Endothelial cell of umbilical vein (primary cell): ENCODE data around the gene TENT5C. TPM values are rescaled to one million over a fixed set of nuclear protein-coding genes. Genes with fewer than 3 reads are reported as not detected.
A peak's percentile ranks its signal among the peaks of the same experiment; 100 is the strongest.

Experiments
- BruUV-seq: library from RNA; stranded (reverse); fragments of 400-500 nt; replicated peaks from 2 replicates; lab custom pipeline; 2021; lab: Mats Ljungman, UMichigan
- CTCF ChIA-PET: fragments of 300-600, 350-600 bp; sonication (Branson Sonifier 250); formaldehyde crosslinking; loops from one replicate; lab custom pipeline; 2021; ENCODE audit warnings: antibody characterized with exemption, inconsistent platforms; lab: Charles Lee
- POLR2A ChIA-PET: fragments of 300-600, 350-600 bp; sonication (Branson Sonifier 250); formaldehyde crosslinking; loops from one replicate; lab custom pipeline; 2021; ENCODE audit warnings: antibody characterized with exemption, inconsistent platforms; lab: Charles Lee
- DNase-seq: peaks from one replicate; pipeline ENCODE4 v3.0.0-alpha.2; 2011; ENCODE audit warnings: low read depth, low spot score
- FAIRE-seq: peaks from 2 replicates; lab custom pipeline; 2011; peaks lifted over from hg19 to GRCh38; lab: Jason Lieb, UNC
- H2AFZ ChIP-seq: 2 replicates; pipeline ENCODE4 v1.6.0; 2012; ENCODE audit warnings: low read depth, low read length, control low read depth, inconsistent platforms
- H3K27ac ChIP-seq: 2 replicates; pipeline ENCODE4 v1.5.1; 2011; ENCODE audit warnings: low read depth, mild to moderate bottlenecking, control low read depth, low read length, moderate library complexity; ENCODE audit not compliant: insufficient read depth
- H3K27me3 ChIP-seq, 2 experiments: 2 replicates each; pipeline versions ENCODE4 v1.6.0 to v1.6.1; 2011; ENCODE audit warnings: low read length in 2 of 2, mixed read lengths in 1 of 2; ENCODE audit not compliant: control insufficient read depth in 2 of 2, insufficient read depth in 2 of 2
- H3K36me3 ChIP-seq, 2 experiments: 2 replicates in 1 of 2; 3 replicates in 1 of 2; pipeline ENCODE4 v1.5.1; 2011; ENCODE audit warnings: low read length in 2 of 2, mild to moderate bottlenecking in 1 of 2, moderate library complexity in 1 of 2; ENCODE audit not compliant: control insufficient read depth in 2 of 2, insufficient read depth in 2 of 2; ENCODE audit errors: extremely low read depth in 1 of 2
- H3K4me1 ChIP-seq: 3 replicates; pipeline ENCODE4 v1.5.1; 2011; ENCODE audit warnings: mild to moderate bottlenecking, low read length; ENCODE audit not compliant: control insufficient read depth, insufficient read depth; ENCODE audit errors: extremely low read depth
- H3K4me2 ChIP-seq: 2 replicates; pipeline ENCODE4 v1.6.1; 2011; ENCODE audit warnings: low read length, control low read depth, mixed read lengths; ENCODE audit not compliant: insufficient read depth
- H3K4me3 ChIP-seq, 3 experiments: fragments of 200-600 bp in 1 of 3; sonication (generic), shearing (Covaris generic) in 1 of 3; replicated peaks in 1 of 3; 2 replicates each; pipeline ENCODE4 v1.5.1; 2011 to 2016; ENCODE audit warnings: control low read depth in 3 of 3, low read length in 3 of 3, mild to moderate bottlenecking in 2 of 3, inconsistent platforms in 1 of 3, low read depth in 1 of 3, moderate library complexity in 1 of 3; ENCODE audit not compliant: insufficient read depth in 1 of 3
- H3K79me2 ChIP-seq: 2 replicates; pipeline ENCODE4 v1.6.0; 2012; ENCODE audit warnings: low read length, inconsistent platforms; ENCODE audit not compliant: control insufficient read depth, insufficient read depth
- H3K9ac ChIP-seq: replicated peaks from 2 replicates; pipeline ENCODE3; 2011; ENCODE audit warnings: low read length, control low read depth; ENCODE audit not compliant: insufficient read depth; ENCODE audit errors: extremely low read depth
- H3K9me1 ChIP-seq: replicated peaks from 3 replicates; pipeline ENCODE4 v1.6.0; 2011; ENCODE audit warnings: mild to moderate bottlenecking, low read length; ENCODE audit not compliant: control insufficient read depth, insufficient read depth; ENCODE audit errors: extremely low read depth
- H3K9me3 ChIP-seq: replicated peaks from 2 replicates; pipeline ENCODE4 v1.5.1; 2012; ENCODE audit warnings: low read length, inconsistent platforms; ENCODE audit not compliant: control insufficient read depth, insufficient read depth
- H4K20me1 ChIP-seq: replicated peaks from 2 replicates; pipeline ENCODE3; 2011; ENCODE audit warnings: mild to moderate bottlenecking, low read length; ENCODE audit not compliant: control insufficient read depth, insufficient read depth; ENCODE audit errors: extremely low read depth
- EZH2 ChIP-seq: IDR thresholded peaks from 2 replicates; pipeline ENCODE4 v1.6.1; 2012; ENCODE audit warnings: borderline replicate concordance, low read depth, mild to moderate bottlenecking, moderate library complexity, low read length, inconsistent platforms; ENCODE audit not compliant: severe bottlenecking
- FOS ChIP-seq: IDR thresholded peaks from 2 replicates; pipeline ENCODE4 v1.6.1; 2011; ENCODE audit warnings: mild to moderate bottlenecking, low read length, moderate library complexity, borderline replicate concordance; ENCODE audit not compliant: insufficient read depth
- GATA2 ChIP-seq: IDR thresholded peaks from 2 replicates; pipeline ENCODE4 v1.7.0; 2011; ENCODE audit warnings: low read depth, mild to moderate bottlenecking, moderate library complexity, mixed read lengths, low read length; ENCODE audit not compliant: insufficient read length, insufficient read depth
- JUN ChIP-seq: IDR thresholded peaks from 2 replicates; pipeline ENCODE4 v1.6.1; 2011; ENCODE audit warnings: borderline replicate concordance, low read depth; ENCODE audit not compliant: insufficient read length, insufficient read depth
- MYC ChIP-seq: IDR thresholded peaks from one replicate; pipeline ENCODE4 v1.6.1; 2011; ENCODE audit warnings: mild to moderate bottlenecking, low read depth, low read length
- POLR2A ChIP-seq: IDR thresholded peaks from 2 replicates; pipeline ENCODE4 v1.6.1; 2012; ENCODE audit warnings: low read depth, mild to moderate bottlenecking, control low read depth, low read length
- POLR2AphosphoS5 ChIP-seq: IDR thresholded peaks from 2 replicates; pipeline ENCODE4 v1.6.1; 2012; ENCODE audit warnings: low read depth, mild to moderate bottlenecking, control low read depth, low read length, moderate library complexity; ENCODE audit not compliant: insufficient read depth
- dilution Hi-C: fragments of 300-500 bp; cut with MboI; formaldehyde crosslinking; loops from one replicate; pipeline ENCODE4 v1.15.0; 2019; ENCODE audit warnings: low sequenced_read_pairs; ENCODE audit not compliant: extremely low pct_ligation_motif_present
- intact Hi-C: fragments of 100-400 bp; cut with micrococcal nuclease; formaldehyde crosslinking; loops from one replicate; pipeline ENCODE4 v1.10.0; 2022
- polyA plus RNA-seq, 4 experiments: library from polyadenylated mRNA; depleted of rRNA in 3 of 4; stranded (reverse) in 3 of 4; unstranded in 1 of 4; fragments of >200 nt; gene quantifications; 2 replicates each; pipeline versions ENCODE4 v1.2.1 to v1.2.3, GENCODE V29; 2011 to 2012; ENCODE audit warnings: missing spikeins in 1 of 4
- total RNA-seq: library from RNA; stranded (reverse); gene quantifications from 2 replicates; pipeline ENCODE4 v1.2.3, GENCODE V29; 2021
- TF ChIP-seq, protein P1 (sequence below): IDR thresholded peaks from 2 replicates; pipeline ENCODE4 v1.6.1; 2011; ENCODE audit not compliant: insufficient read depth, insufficient read length
- TF ChIP-seq, protein P2 (sequence below), 2 donors: IDR thresholded peaks; 1 replicate in 1 of 2; 2 replicates in 1 of 2; pipeline ENCODE4 v1.5.1; 2011; ENCODE audit warnings: low read length in 2 of 2, mild to moderate bottlenecking in 2 of 2, moderate library complexity in 2 of 2, control low read depth in 1 of 2, inconsistent platforms in 1 of 2, low read depth in 1 of 2; ENCODE audit not compliant: insufficient read depth in 1 of 2; ENCODE audit errors: extremely low read depth in 1 of 2

TENT5C gene
- total and polyA plus RNA-seq, 2 donors (not counting 3 experiments of a cell fraction or from before 2014, with no cell fraction given): 0.06 to 0.22 TPM

DNA sequence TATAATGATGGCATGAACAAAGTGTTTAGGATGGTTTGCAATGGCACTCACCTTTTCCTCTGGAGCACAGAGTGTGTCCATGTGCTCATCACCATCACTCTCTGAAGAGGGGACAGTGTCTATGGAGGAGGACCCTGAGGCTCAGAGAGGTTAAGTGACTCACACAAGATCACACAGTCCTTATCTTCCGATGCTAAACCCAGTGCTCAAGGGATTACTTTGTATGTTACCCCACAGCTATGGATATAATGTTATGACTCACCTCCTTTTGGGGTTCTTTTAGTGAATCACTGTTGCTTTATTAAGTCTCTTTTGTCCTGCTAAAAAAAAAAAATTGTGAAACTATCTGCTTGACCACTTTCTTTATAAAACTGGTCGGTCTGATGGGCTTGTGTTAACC, 67.6 kb downstream of the TENT5C start:
- Histone ChIP-seq H3K79me2 (no peaks in the 10 kb centered on the region), H3K9ac (no peak overlapping the region), H3K4me1 (peaks cover 14% of the 10 kb centered on the region), H2AFZ (no peak overlapping the region), H3K9me1 (no peaks in the 10 kb centered on the region), H3K27ac (no peak overlapping the region), H3K36me3 (no peaks in the 10 kb centered on the region), H3K9me3 (no peaks in the 10 kb centered on the region), H3K27me3 (no peaks in the 10 kb centered on the region), H4K20me1 (no peaks in the 10 kb centered on the region), H3K4me2 (no peak overlapping the region), H3K4me3 (no peak overlapping the region)
- no peak for FAIRE-seq
- dilution Hi-C loops (no loop called here), intact Hi-C loops (loop anchor here (5.0 to 10.0 kb wide), 4 partner anchors 64 to 609 kb away; partner anchors contain the start of genes TENT5C and TTF2)
- ChIA-PET POLR2A (interaction anchor here (0.7 kb wide), 1 partner anchor 34 kb away, joined by 3 read pairs; no protein-coding TSS in a partner anchor), CTCF (interaction anchor here (0.9 to 2.2 kb wide), 3 partner anchors 21 to 138 kb away, joined by 3 to 20 read pairs (median 3); no protein-coding TSS in a partner anchor)
- no peak for TF ChIP-seq JUN
- peak; percentile 74 for TF ChIP-seq FOS
- no peak for TF ChIP-seq POLR2AphosphoS5
- no TSS peak for BruUV-seq
- DNase-seq: no peak

DNA sequence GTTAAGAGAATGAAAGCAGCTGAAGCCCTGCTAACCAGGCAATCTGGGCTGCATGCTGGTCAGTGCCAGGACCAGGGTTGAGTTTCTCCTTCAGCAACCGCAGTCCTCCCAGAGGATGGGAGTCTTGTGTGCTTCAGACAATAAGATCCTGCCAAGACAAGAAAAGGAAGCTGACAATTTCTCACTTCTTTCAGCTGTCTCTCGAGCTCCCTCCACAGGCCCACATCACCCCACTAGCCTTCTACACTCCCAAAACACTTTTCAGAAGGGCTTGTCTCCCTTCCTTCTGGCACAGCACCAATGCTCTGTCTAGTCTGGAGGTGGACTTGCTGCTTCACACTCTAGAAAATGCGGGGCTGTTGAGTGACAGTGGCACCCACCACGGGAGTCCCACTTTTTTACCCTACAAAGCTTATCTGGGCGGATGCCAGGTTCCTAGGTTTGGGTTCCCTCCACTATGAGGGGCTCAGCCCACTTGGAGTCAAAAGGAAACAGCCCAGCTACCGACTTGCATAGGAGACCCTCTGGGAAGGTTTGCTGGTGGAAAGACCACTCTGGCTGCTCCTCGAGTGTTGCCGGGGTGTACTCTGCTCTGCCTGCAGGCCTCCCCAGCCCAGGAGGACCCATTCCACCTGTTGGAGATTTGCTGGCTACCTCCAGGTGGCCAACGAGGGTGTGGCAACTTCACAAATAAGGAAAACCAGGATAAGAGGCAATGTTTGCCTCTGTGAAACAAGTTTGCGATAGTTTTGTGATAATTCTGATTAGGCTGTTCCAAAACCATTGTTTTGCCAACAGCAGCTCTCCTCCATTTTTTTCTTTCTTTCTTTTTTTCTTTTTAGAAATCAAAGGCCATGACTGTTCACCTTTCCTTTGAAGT, 68.9 kb downstream of the TENT5C start:
- FAIRE-seq (no peak), DNase-seq (no peak)
- Histone ChIP-seq H3K4me2 (no peak overlapping the region), H2AFZ (no peak overlapping the region), H3K4me1 (peaks cover 14% of the 10 kb centered on the region), H3K9ac (no peak overlapping the region), H3K9me3 (no peaks in the 10 kb centered on the region), H4K20me1 (no peaks in the 10 kb centered on the region), H3K79me2 (no peaks in the 10 kb centered on the region), H3K36me3 (no peaks in the 10 kb centered on the region), H3K4me3 (no peak overlapping the region), H3K27me3 (no peaks in the 10 kb centered on the region), H3K27ac (no peak overlapping the region), H3K9me1 (no peaks in the 10 kb centered on the region)
- POLR2A ChIA-PET: no interaction called here
- dilution Hi-C loops (no loop called here), intact Hi-C loops (loop anchor here (5.0 to 10.0 kb wide), 4 partner anchors 63 to 610 kb away; partner anchors contain the start of genes TENT5C and TTF2)
- TF ChIP-seq, protein P1, sequence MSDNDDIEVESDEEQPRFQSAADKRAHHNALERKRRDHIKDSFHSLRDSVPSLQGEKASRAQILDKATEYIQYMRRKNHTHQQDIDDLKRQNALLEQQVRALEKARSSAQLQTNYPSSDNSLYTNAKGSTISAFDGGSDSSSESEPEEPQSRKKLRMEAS: no peak
- TF ChIP-seq, protein P2, sequence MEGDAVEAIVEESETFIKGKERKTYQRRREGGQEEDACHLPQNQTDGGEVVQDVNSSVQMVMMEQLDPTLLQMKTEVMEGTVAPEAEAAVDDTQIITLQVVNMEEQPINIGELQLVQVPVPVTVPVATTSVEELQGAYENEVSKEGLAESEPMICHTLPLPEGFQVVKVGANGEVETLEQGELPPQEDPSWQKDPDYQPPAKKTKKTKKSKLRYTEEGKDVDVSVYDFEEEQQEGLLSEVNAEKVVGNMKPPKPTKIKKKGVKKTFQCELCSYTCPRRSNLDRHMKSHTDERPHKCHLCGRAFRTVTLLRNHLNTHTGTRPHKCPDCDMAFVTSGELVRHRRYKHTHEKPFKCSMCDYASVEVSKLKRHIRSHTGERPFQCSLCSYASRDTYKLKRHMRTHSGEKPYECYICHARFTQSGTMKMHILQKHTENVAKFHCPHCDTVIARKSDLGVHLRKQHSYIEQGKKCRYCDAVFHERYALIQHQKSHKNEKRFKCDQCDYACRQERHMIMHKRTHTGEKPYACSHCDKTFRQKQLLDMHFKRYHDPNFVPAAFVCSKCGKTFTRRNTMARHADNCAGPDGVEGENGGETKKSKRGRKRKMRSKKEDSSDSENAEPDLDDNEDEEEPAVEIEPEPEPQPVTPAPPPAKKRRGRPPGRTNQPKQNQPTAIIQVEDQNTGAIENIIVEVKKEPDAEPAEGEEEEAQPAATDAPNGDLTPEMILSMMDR (IDR thresholded peaks at IDR 0.05; ENCODE audit: extremely low read depth in 1 of 2, insufficient read depth in 1 of 2, low read depth in 1 of 2, low read length in 2 of 2): no peak
- TF ChIP-seq FOS: no peak
- no peak for TF ChIP-seq JUN
- TF ChIP-seq GATA2: no peak
- TF ChIP-seq POLR2AphosphoS5: no peak
- no peak for TF ChIP-seq EZH2
- no peak for TF ChIP-seq POLR2A
- TF ChIP-seq MYC: no peak
- CTCF ChIA-PET: interaction anchor here (1.0 to 2.2 kb wide), 6 partner anchors 12 to 162 kb away, joined by 3 to 20 read pairs (median 4); no protein-coding TSS in a partner anchor
- no TSS peak for BruUV-seq
